HL-60 (cell line): ENCODE data around the gene CFAP46.

Experiments
- POLR2AphosphoS5 ChIP-seq: IDR thresholded peaks from 2 replicates; pipeline ENCODE4 v1.6.1; 2012; ENCODE audit warnings: low read depth
- TF ChIP-seq, protein P1 (sequence below): IDR thresholded peaks from one replicate; pipeline ENCODE4 v1.5.1; 2011; ENCODE audit warnings: low read length, control low read depth, inconsistent platforms; ENCODE audit not compliant: insufficient read depth
- TF ChIP-seq, protein P2 (sequence below): IDR thresholded peaks from 2 replicates; pipeline ENCODE4 v1.6.1; 2012; ENCODE audit warnings: low read depth; ENCODE audit not compliant: insufficient replicate concordance

DNA sequence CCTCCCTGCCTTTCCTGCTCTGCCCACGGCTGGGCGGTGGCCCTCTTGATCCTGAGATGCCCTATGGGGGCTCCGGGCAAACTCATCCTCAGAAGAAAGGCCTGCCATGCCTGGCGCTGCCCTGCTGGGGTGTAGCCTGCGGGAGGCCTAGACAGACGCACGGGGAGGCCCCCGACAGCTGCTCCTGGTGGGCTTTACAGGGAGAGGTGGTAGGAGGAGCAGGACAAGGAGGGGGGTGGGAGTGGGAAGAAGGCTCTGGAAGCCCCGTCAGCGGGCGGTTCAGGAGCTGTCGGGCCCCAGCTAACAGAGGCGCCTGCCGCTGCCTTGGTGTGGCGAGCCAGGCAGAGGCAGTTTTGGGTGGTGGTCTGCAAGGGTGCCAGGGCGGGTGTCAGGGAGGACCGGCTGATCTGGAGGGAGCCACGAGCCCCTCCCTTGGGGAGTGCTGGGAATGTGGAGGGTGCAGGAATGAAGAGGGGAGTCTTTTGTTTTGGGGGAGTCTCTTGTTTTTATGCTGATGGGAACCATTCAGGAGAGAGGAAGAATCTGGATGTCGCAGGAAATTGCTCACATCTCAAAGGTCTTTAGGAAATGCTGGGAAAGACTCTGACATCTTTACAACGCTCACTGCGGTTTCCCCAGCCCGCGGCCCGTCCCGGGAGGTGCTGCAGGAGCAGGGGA, 63.5 kb downstream of the CFAP46 start:
- TF ChIP-seq, protein P1, sequence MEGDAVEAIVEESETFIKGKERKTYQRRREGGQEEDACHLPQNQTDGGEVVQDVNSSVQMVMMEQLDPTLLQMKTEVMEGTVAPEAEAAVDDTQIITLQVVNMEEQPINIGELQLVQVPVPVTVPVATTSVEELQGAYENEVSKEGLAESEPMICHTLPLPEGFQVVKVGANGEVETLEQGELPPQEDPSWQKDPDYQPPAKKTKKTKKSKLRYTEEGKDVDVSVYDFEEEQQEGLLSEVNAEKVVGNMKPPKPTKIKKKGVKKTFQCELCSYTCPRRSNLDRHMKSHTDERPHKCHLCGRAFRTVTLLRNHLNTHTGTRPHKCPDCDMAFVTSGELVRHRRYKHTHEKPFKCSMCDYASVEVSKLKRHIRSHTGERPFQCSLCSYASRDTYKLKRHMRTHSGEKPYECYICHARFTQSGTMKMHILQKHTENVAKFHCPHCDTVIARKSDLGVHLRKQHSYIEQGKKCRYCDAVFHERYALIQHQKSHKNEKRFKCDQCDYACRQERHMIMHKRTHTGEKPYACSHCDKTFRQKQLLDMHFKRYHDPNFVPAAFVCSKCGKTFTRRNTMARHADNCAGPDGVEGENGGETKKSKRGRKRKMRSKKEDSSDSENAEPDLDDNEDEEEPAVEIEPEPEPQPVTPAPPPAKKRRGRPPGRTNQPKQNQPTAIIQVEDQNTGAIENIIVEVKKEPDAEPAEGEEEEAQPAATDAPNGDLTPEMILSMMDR: no peak
- TF ChIP-seq, protein P2, sequence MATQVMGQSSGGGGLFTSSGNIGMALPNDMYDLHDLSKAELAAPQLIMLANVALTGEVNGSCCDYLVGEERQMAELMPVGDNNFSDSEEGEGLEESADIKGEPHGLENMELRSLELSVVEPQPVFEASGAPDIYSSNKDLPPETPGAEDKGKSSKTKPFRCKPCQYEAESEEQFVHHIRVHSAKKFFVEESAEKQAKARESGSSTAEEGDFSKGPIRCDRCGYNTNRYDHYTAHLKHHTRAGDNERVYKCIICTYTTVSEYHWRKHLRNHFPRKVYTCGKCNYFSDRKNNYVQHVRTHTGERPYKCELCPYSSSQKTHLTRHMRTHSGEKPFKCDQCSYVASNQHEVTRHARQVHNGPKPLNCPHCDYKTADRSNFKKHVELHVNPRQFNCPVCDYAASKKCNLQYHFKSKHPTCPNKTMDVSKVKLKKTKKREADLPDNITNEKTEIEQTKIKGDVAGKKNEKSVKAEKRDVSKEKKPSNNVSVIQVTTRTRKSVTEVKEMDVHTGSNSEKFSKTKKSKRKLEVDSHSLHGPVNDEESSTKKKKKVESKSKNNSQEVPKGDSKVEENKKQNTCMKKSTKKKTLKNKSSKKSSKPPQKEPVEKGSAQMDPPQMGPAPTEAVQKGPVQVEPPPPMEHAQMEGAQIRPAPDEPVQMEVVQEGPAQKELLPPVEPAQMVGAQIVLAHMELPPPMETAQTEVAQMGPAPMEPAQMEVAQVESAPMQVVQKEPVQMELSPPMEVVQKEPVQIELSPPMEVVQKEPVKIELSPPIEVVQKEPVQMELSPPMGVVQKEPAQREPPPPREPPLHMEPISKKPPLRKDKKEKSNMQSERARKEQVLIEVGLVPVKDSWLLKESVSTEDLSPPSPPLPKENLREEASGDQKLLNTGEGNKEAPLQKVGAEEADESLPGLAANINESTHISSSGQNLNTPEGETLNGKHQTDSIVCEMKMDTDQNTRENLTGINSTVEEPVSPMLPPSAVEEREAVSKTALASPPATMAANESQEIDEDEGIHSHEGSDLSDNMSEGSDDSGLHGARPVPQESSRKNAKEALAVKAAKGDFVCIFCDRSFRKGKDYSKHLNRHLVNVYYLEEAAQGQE: no peak
- TF ChIP-seq POLR2AphosphoS5: no peak
